ENCODE measurements around the gene TMC1.

Gene TMC1

DNA sequence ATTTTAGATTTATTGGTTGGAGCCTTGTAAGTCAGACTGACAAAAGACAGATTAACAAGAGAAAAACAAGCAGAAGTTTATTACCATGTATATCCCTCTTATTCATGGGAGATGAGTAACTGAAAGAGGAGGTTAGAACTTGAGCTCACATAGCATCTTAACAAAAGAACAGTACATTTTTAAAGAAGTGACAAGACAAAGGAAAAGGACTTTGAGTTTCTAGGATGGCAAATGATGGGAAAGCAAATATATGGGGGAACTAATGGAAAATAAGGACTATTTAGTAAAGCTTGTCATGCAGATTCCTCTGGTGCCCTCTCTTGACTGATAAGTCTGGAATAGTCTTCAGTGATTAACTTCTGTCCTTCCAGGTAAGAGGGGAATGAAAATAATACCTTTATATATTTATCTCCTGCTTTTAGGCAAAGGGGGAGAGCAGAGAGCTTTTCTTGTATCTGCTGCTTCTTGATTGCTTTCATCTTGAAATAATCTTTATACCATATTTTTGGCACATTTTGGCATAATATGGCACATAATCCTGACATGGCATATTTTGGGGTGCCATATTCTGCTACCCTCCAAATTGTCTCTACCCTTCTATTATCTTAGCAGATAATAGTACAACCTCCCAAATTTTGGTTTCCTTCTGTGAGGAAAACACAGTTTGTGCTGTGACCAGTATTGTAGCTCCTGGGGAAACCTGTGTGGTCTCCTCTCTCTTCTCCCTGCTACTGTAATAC lies 206.8 kb downstream of the TMC1 start:
- Histone ChIP-seq H3K79me2 (no peaks in the 10 kb centered on the region), H3K27ac (no peak overlapping the region), H3K4me1 (no peaks in the 10 kb centered on the region), H3K36me3 (ENCODE audit: control insufficient read depth, insufficient read depth, low read length) (no peaks in the 10 kb centered on the region), H3K27me3 (ENCODE audit: control insufficient read depth, insufficient read depth, low read length) (no peaks in the 10 kb centered on the region), H3K4me2 (ENCODE audit: low read length) (no peak overlapping the region), H3K4me3 (ENCODE audit: low read depth, low read length) (no peak overlapping the region), H3K9ac (no peak overlapping the region), H3K9me3 (ENCODE audit: control insufficient read depth, low read length) (no peaks in the 10 kb centered on the region), H2AFZ (no peak overlapping the region)
- TF ChIP-seq, protein P1, sequence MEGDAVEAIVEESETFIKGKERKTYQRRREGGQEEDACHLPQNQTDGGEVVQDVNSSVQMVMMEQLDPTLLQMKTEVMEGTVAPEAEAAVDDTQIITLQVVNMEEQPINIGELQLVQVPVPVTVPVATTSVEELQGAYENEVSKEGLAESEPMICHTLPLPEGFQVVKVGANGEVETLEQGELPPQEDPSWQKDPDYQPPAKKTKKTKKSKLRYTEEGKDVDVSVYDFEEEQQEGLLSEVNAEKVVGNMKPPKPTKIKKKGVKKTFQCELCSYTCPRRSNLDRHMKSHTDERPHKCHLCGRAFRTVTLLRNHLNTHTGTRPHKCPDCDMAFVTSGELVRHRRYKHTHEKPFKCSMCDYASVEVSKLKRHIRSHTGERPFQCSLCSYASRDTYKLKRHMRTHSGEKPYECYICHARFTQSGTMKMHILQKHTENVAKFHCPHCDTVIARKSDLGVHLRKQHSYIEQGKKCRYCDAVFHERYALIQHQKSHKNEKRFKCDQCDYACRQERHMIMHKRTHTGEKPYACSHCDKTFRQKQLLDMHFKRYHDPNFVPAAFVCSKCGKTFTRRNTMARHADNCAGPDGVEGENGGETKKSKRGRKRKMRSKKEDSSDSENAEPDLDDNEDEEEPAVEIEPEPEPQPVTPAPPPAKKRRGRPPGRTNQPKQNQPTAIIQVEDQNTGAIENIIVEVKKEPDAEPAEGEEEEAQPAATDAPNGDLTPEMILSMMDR (IDR thresholded peaks at IDR 0.05): no peak

DNA sequence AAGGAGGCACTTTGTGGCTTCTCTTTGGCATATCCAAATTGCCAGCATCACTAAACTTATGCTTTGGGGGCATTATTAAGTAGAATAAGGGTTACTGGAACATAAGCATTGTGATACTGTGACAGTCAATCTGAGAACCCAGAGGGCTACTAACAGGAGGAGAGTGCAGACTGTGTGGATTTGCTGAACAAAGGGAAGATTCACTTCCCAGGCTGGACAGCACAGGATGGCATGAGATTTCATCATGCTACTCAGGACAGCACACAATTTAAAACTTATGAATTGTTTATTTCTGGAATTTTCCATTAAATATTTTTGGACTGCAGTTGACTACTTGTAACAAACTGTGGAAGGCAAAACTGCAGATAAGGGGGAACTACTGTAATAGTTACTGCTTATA lies 212.5 kb downstream of the TMC1 start:
- Histone ChIP-seq H3K4me2 (ENCODE audit: low read length) (no peak overlapping the region), H3K36me3 (ENCODE audit: control insufficient read depth, insufficient read depth, low read length) (no peaks in the 10 kb centered on the region), H3K27ac (no peak overlapping the region), H3K9me3 (ENCODE audit: control insufficient read depth, low read length) (no peaks in the 10 kb centered on the region), H2AFZ (no peak overlapping the region), H3K4me3 (ENCODE audit: low read depth, low read length) (no peak overlapping the region), H3K79me2 (no peaks in the 10 kb centered on the region), H3K4me1 (no peaks in the 10 kb centered on the region), H3K27me3 (ENCODE audit: control insufficient read depth, insufficient read depth, low read length) (no peaks in the 10 kb centered on the region), H3K9ac (no peak overlapping the region)
- TF ChIP-seq, protein P1 (IDR thresholded peaks at IDR 0.05): no peak

DNA sequence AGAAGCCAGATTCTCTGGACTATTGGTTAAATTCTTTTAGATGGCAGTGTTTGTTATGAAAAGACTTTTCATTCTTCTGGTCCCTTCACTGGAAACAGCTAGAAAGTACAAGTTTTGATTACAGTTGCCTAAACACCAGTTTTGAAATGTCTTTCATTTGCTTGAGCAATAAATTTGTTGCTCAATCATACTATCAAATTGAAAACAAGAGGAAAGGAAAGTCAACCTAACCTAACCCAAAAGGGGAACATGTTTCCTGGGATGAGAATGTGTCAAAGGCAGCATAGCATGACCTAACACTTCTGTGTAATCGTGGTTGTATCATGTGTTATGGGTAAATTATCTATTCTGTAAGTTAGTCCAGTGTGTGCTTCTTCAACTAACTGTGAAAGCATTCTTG lies 213.2 kb downstream of the TMC1 start:
- no peak overlapping the region for H3K4me2 ChIP-seq (ENCODE audit: low read length)
- TF ChIP-seq, protein P1 (IDR thresholded peaks at IDR 0.05): no peak

DNA sequence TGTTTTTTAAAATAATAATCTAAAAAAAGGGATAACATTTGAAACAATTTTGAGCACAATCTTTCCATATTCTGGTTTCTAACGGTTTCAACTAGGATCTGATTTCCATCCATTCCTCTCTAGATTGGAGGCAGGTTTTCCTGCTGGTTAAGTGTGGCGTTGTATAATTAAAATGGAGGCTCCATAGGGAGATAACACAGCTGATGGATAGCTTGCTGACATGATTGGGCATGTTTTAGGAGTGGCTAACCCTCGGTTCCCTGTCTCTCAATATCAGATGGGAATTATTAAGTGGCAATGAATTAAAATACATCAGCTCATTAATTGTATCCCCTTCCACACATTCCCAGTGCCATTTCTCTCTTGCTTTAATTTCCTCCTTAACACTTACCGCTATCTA lies 222.4 kb downstream of the TMC1 start:
- Histone ChIP-seq H3K4me2 (ENCODE audit: low read length) (no peak overlapping the region), H2AFZ (no peak overlapping the region), H3K36me3 (ENCODE audit: control insufficient read depth, insufficient read depth, low read length) (no peaks in the 10 kb centered on the region), H3K9ac (no peak overlapping the region), H3K27ac (no peak overlapping the region), H3K79me2 (no peaks in the 10 kb centered on the region), H3K9me3 (ENCODE audit: control insufficient read depth, low read length) (no peaks in the 10 kb centered on the region), H3K27me3 (ENCODE audit: control insufficient read depth, insufficient read depth, low read length) (no peaks in the 10 kb centered on the region), H3K4me3 (ENCODE audit: low read depth, low read length) (no peak overlapping the region), H3K4me1 (no peaks in the 10 kb centered on the region)
- TF ChIP-seq, protein P1 (IDR thresholded peaks at IDR 0.05): no peak

More for the DNA sequence above, 213.2 kb downstream of the TMC1 start:
- no peaks in the 10 kb centered on the region for H3K36me3 ChIP-seq (ENCODE audit: control insufficient read depth, insufficient read depth, low read length)
- no peaks in the 10 kb centered on the region for H3K27me3 ChIP-seq (ENCODE audit: control insufficient read depth, insufficient read depth, low read length)
- H2AFZ ChIP-seq: no peak overlapping the region
- no peak overlapping the region for H3K4me3 ChIP-seq (ENCODE audit: low read depth, low read length)
- H3K9ac ChIP-seq: no peak overlapping the region
- H3K4me1 ChIP-seq: no peaks in the 10 kb centered on the region
- no peaks in the 10 kb centered on the region for H3K79me2 ChIP-seq
- H3K9me3 ChIP-seq (ENCODE audit: control insufficient read depth, low read length): no peaks in the 10 kb centered on the region
- no peak overlapping the region for H3K27ac ChIP-seq

DNA sequence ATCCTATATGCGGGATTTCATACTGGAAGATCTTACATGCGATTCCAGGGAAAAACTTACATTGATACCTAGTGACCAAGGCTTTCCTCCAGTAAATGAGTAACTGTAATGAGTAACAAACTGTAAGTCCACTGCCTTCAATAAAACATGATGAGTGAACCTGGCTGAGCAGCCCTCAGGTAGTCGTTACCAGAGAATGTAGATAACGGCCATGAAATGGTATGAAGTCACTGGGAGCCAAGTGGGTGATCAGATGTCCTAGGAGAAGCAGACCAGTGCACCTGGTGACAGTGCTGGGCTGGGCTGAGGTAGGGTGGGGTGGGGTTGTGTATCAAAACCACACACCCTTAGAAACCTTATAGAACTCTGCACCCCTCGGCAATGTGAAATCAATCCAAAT lies 227.9 kb downstream of the TMC1 start:
- Histone ChIP-seq H3K4me1 (no peaks in the 10 kb centered on the region), H3K9me3 (ENCODE audit: control insufficient read depth, low read length) (no peaks in the 10 kb centered on the region), H3K9ac (no peak overlapping the region), H3K27me3 (ENCODE audit: control insufficient read depth, insufficient read depth, low read length) (no peaks in the 10 kb centered on the region), H3K4me3 (ENCODE audit: low read depth, low read length) (no peak overlapping the region), H3K4me2 (ENCODE audit: low read length) (no peak overlapping the region), H3K79me2 (no peaks in the 10 kb centered on the region), H3K27ac (no peak overlapping the region), H3K36me3 (ENCODE audit: control insufficient read depth, insufficient read depth, low read length) (no peaks in the 10 kb centered on the region), H2AFZ (no peak overlapping the region)
- TF ChIP-seq, protein P1 (IDR thresholded peaks at IDR 0.05): no peak

Measured in parathyroid adenoma (tissue), 2 donors.